HepG2 (cell line): ENCODE measurements around the gene PJA1. TPM values are rescaled to one million over a fixed set of nuclear protein-coding genes. Genes with fewer than 3 reads are reported as not detected.

Source experiments
- ATF7-NPFF ChIP-seq: sonication (generic); formaldehyde crosslinking; IDR thresholded peaks from 2 replicates; pipeline ENCODE4 v1.8.1; 2023; ENCODE audit warnings: mild to moderate bottlenecking, low read depth, missing genetic modification reagents, moderate library complexity
- BRF2 ChIP-seq: sonication (generic); formaldehyde crosslinking; IDR thresholded peaks from 2 replicates; pipeline ENCODE4 v1.8.1; 2022; ENCODE audit warnings: mild to moderate bottlenecking, missing genetic modification reagents
- CEBPG ChIP-seq: IDR thresholded peaks from 2 replicates; pipeline ENCODE4 v1.6.1; 2016
- FOXO1 ChIP-seq: sonication (generic); formaldehyde crosslinking; IDR thresholded peaks from 2 replicates; pipeline ENCODE4 v1.4.0; 2020; ENCODE audit warnings: missing genetic modification reagents
- FOXO4 ChIP-seq: sonication (generic); formaldehyde crosslinking; conservative IDR thresholded peaks from 2 replicates; pipeline ENCODE4 v1.8.1; 2023; ENCODE audit warnings: missing genetic modification reagents
- HCFC1 ChIP-seq: fragments of 150-350 bp; IDR thresholded peaks from 2 replicates; pipeline ENCODE4 v1.6.1; 2014; ENCODE audit warnings: low read depth, low read length
- HDAC2 ChIP-seq: sonication (generic); formaldehyde crosslinking; IDR thresholded peaks from 2 replicates; pipeline ENCODE4 v1.4.0; 2020; ENCODE audit warnings: missing genetic modification reagents
- MBD4 ChIP-seq: IDR thresholded peaks from 2 replicates; pipeline ENCODE4 v1.6.1; 2012; ENCODE audit warnings: low read length, inconsistent platforms, borderline replicate concordance
- RFX3 ChIP-seq: IDR thresholded peaks from 2 replicates; pipeline ENCODE4 v1.6.1; 2016; ENCODE audit warnings: missing biosample characterization, missing genetic modification reagents
- SALL1 ChIP-seq: sonication (generic); formaldehyde crosslinking; IDR thresholded peaks from 2 replicates; pipeline ENCODE4 v1.8.0; 2022; ENCODE audit warnings: mild to moderate bottlenecking, missing genetic modification reagents
- SMAD1 ChIP-seq: sonication (generic); formaldehyde crosslinking; IDR thresholded peaks from 2 replicates; pipeline ENCODE4 v1.4.0; 2020; ENCODE audit warnings: missing genetic modification reagents, low read depth, mild to moderate bottlenecking, borderline replicate concordance
- WIZ ChIP-seq: sonication (generic); formaldehyde crosslinking; IDR thresholded peaks from 2 replicates; pipeline ENCODE4 v1.5.1; 2020; ENCODE audit warnings: mild to moderate bottlenecking, missing genetic modification reagents
- ZNF142 ChIP-seq: sonication (generic); formaldehyde crosslinking; IDR thresholded peaks from 2 replicates; pipeline ENCODE4 v1.4.0; 2020; ENCODE audit warnings: missing genetic modification reagents
- ZNF17 ChIP-seq: sonication (generic); formaldehyde crosslinking; IDR thresholded peaks from 2 replicates; pipeline ENCODE4 v1.5.0; 2020; ENCODE audit warnings: mild to moderate bottlenecking, missing genetic modification reagents
- ZNF777 ChIP-seq: sonication (generic); formaldehyde crosslinking; IDR thresholded peaks from 2 replicates; pipeline ENCODE4 v1.4.0; 2020; ENCODE audit warnings: missing genetic modification reagents
- polyA plus RNA-seq, 8 experiments: library from polyadenylated mRNA; depleted of rRNA in 3 of 8; stranded (reverse) in 7 of 8; unstranded in 1 of 8; fragments of >200 nt; fragmentation: Illumina TruSeq in 4 of 8; extraction: Trizol in 4 of 8; gene quantifications; 2 replicates each; pipeline versions ENCODE4 v1.2.1 to v1.2.3, GENCODE V29; 2011 to 2016; ENCODE audit warnings: low read depth in 4 of 8, missing spikeins in 1 of 8, mixed read lengths in 1 of 8; ENCODE audit not compliant: insufficient read depth in 1 of 8
- total RNA-seq, 5 experiments: library from RNA; depleted of rRNA; stranded (reverse); fragments of >200 nt; fragmentation: Illumina TruSeq; extraction: Trizol; gene quantifications; 2 replicates each; pipeline ENCODE4 v1.2.3, GENCODE V29; 2016; ENCODE audit warnings: low read depth in 1 of 5
- TF ChIP-seq, protein P1 (sequence below): sonication (generic); formaldehyde crosslinking; IDR thresholded peaks from 2 replicates; pipeline ENCODE4 v1.4.0; 2020; ENCODE audit warnings: missing genetic modification reagents

The PJA1 gene
- total and polyA plus RNA-seq, 2 of the 13 experiments (the other 11 are each of a cell fraction or from before 2014, with no cell fraction given): 3.6 to 9.6 TPM

DNA sequence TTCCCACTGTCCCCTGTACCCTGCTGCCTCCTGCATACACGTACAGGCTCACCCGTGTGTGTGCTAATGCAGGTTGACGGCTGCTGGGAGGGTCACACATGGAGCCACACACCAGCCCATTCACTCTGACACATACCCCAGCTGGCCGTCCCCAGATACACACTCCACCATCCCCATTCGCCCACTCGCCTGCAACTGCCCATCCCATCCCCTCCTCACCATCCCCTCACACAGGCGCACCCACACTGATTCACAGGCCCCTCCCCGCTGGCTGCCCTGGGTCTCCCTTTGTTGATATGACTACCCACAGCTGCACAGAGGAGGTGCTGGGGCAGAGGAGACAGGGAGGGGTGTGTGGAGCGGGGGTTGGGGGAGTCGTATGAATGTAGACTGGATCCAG, 25.7 kb downstream of the PJA1 start (continued):
- TF ChIP-seq, protein P1, sequence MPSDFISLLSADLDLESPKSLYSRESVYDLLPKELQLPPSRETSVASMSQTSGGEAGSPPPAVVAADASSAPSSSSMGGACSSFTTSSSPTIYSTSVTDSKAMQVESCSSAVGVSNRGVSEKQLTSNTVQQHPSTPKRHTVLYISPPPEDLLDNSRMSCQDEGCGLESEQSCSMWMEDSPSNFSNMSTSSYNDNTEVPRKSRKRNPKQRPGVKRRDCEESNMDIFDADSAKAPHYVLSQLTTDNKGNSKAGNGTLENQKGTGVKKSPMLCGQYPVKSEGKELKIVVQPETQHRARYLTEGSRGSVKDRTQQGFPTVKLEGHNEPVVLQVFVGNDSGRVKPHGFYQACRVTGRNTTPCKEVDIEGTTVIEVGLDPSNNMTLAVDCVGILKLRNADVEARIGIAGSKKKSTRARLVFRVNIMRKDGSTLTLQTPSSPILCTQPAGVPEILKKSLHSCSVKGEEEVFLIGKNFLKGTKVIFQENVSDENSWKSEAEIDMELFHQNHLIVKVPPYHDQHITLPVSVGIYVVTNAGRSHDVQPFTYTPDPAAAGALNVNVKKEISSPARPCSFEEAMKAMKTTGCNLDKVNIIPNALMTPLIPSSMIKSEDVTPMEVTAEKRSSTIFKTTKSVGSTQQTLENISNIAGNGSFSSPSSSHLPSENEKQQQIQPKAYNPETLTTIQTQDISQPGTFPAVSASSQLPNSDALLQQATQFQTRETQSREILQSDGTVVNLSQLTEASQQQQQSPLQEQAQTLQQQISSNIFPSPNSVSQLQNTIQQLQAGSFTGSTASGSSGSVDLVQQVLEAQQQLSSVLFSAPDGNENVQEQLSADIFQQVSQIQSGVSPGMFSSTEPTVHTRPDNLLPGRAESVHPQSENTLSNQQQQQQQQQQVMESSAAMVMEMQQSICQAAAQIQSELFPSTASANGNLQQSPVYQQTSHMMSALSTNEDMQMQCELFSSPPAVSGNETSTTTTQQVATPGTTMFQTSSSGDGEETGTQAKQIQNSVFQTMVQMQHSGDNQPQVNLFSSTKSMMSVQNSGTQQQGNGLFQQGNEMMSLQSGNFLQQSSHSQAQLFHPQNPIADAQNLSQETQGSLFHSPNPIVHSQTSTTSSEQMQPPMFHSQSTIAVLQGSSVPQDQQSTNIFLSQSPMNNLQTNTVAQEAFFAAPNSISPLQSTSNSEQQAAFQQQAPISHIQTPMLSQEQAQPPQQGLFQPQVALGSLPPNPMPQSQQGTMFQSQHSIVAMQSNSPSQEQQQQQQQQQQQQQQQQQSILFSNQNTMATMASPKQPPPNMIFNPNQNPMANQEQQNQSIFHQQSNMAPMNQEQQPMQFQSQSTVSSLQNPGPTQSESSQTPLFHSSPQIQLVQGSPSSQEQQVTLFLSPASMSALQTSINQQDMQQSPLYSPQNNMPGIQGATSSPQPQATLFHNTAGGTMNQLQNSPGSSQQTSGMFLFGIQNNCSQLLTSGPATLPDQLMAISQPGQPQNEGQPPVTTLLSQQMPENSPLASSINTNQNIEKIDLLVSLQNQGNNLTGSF (CRISPR knock-in tag): no peak
- TF ChIP-seq ATF7-NPFF (CRISPR knock-in tag): no peak
- no peak for TF ChIP-seq FOXO4 (CRISPR knock-in tag)
- no peak for TF ChIP-seq ZNF17 (CRISPR knock-in tag)
- no peak for TF ChIP-seq SALL1 (CRISPR knock-in tag)
- TF ChIP-seq SMAD1 (CRISPR knock-in tag): no peak
- TF ChIP-seq CEBPG (CRISPR knock-in tag): no peak
- TF ChIP-seq ZNF777 (CRISPR knock-in tag): no peak
- no peak for TF ChIP-seq HDAC2
- no peak for TF ChIP-seq RFX3
- no peak for TF ChIP-seq ZNF142
- TF ChIP-seq HCFC1: no peak
- no peak for TF ChIP-seq BRF2 (CRISPR knock-in tag)
- TF ChIP-seq MBD4: no peak
- TF ChIP-seq FOXO1 (CRISPR knock-in tag): no peak
- no peak for TF ChIP-seq WIZ (CRISPR knock-in tag)
